ENCODE results near the gene TSN. TPM values are rescaled to one million over a fixed set of nuclear protein-coding genes. Genes with fewer than 3 reads are reported as not detected.

The TSN gene
- total and polyA plus RNA-seq, 10 of the 15 experiments (the other 5 are each of a cell fraction or from before 2014, with no cell fraction given) = 45.6 to 102 (median 59.2) TPM

- TF ChIP-seq, protein P1, sequence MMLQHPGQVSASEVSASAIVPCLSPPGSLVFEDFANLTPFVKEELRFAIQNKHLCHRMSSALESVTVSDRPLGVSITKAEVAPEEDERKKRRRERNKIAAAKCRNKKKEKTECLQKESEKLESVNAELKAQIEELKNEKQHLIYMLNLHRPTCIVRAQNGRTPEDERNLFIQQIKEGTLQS (IDR thresholded peaks at IDR 0.05; ENCODE audit: borderline replicate concordance, extremely low read depth, low read depth, low read length) = peak; percentile 81; the same call in 1 of the 2 replicates
- TF ChIP-seq, protein P2, sequence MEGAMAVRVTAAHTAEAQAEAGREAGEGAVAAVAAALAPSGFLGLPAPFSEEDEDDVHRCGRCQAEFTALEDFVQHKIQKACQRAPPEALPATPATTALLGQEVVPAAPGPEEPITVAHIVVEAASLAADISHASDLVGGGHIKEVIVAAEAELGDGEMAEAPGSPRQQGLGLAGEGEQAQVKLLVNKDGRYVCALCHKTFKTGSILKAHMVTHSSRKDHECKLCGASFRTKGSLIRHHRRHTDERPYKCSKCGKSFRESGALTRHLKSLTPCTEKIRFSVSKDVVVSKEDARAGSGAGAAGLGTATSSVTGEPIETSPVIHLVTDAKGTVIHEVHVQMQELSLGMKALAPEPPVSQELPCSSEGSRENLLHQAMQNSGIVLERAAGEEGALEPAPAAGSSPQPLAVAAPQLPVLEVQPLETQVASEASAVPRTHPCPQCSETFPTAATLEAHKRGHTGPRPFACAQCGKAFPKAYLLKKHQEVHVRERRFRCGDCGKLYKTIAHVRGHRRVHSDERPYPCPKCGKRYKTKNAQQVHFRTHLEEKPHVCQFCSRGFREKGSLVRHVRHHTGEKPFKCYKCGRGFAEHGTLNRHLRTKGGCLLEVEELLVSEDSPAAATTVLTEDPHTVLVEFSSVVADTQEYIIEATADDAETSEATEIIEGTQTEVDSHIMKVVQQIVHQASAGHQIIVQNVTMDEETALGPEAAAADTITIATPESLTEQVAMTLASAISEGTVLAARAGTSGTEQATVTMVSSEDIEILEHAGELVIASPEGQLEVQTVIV (IDR thresholded peaks at IDR 0.05; ENCODE audit: borderline replicate concordance, partially characterized antibody) = peak; percentile 72
- no peak for TF ChIP-seq BMI1 (IDR thresholded peaks at IDR 0.05; ENCODE audit: borderline replicate concordance)
- TF ChIP-seq PBX3 (IDR thresholded peaks at IDR 0.05; ENCODE audit: insufficient replicate concordance, low read depth, low read length) = no peak
- no peak for TF ChIP-seq ZSCAN29 (IDR thresholded peaks at IDR 0.05)
- peak; percentile 60; the same call in 1 of the 2 replicates for TF ChIP-seq MEF2A (IDR thresholded peaks at IDR 0.05; ENCODE audit: insufficient read depth, low read depth, low read length)
- TF ChIP-seq CTCF (IDR thresholded peaks at IDR 0.05 in 2 of 3, conservative IDR thresholded peaks at IDR 0.05 in 1 of 3; ENCODE audit: control insufficient read depth in 2 of 3, extremely low read depth in 1 of 3, insufficient read depth in 1 of 3, low read depth in 3 of 3, low read length in 3 of 3) = no peak
- TF ChIP-seq, protein P3, sequence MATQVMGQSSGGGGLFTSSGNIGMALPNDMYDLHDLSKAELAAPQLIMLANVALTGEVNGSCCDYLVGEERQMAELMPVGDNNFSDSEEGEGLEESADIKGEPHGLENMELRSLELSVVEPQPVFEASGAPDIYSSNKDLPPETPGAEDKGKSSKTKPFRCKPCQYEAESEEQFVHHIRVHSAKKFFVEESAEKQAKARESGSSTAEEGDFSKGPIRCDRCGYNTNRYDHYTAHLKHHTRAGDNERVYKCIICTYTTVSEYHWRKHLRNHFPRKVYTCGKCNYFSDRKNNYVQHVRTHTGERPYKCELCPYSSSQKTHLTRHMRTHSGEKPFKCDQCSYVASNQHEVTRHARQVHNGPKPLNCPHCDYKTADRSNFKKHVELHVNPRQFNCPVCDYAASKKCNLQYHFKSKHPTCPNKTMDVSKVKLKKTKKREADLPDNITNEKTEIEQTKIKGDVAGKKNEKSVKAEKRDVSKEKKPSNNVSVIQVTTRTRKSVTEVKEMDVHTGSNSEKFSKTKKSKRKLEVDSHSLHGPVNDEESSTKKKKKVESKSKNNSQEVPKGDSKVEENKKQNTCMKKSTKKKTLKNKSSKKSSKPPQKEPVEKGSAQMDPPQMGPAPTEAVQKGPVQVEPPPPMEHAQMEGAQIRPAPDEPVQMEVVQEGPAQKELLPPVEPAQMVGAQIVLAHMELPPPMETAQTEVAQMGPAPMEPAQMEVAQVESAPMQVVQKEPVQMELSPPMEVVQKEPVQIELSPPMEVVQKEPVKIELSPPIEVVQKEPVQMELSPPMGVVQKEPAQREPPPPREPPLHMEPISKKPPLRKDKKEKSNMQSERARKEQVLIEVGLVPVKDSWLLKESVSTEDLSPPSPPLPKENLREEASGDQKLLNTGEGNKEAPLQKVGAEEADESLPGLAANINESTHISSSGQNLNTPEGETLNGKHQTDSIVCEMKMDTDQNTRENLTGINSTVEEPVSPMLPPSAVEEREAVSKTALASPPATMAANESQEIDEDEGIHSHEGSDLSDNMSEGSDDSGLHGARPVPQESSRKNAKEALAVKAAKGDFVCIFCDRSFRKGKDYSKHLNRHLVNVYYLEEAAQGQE (IDR thresholded peaks at IDR 0.05; ENCODE audit: low read depth, low read length) = peak; percentile 30; the same call in 1 of the 2 replicates
- TF ChIP-seq RAD51 (IDR thresholded peaks at IDR 0.05) = peak; percentile 79; the same call in 1 of the 2 replicates
- no peak for TF ChIP-seq KDM1A (IDR thresholded peaks at IDR 0.05; ENCODE audit: borderline replicate concordance)
- no peak for TF ChIP-seq ZNF274 (IDR thresholded peaks at IDR 0.05; ENCODE audit: insufficient read depth, insufficient read length)
- TF ChIP-seq, protein P4, sequence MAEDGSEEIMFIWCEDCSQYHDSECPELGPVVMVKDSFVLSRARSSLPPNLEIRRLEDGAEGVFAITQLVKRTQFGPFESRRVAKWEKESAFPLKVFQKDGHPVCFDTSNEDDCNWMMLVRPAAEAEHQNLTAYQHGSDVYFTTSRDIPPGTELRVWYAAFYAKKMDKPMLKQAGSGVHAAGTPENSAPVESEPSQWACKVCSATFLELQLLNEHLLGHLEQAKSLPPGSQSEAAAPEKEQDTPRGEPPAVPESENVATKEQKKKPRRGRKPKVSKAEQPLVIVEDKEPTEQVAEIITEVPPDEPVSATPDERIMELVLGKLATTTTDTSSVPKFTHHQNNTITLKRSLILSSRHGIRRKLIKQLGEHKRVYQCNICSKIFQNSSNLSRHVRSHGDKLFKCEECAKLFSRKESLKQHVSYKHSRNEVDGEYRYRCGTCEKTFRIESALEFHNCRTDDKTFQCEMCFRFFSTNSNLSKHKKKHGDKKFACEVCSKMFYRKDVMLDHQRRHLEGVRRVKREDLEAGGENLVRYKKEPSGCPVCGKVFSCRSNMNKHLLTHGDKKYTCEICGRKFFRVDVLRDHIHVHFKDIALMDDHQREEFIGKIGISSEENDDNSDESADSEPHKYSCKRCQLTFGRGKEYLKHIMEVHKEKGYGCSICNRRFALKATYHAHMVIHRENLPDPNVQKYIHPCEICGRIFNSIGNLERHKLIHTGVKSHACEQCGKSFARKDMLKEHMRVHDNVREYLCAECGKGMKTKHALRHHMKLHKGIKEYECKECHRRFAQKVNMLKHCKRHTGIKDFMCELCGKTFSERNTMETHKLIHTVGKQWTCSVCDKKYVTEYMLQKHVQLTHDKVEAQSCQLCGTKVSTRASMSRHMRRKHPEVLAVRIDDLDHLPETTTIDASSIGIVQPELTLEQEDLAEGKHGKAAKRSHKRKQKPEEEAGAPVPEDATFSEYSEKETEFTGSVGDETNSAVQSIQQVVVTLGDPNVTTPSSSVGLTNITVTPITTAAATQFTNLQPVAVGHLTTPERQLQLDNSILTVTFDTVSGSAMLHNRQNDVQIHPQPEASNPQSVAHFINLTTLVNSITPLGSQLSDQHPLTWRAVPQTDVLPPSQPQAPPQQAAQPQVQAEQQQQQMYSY (CRISPR knock-in tag; IDR thresholded peaks at IDR 0.05) = no peak
- TF ChIP-seq GATAD2B (conservative IDR thresholded peaks at IDR 0.05; ENCODE audit: low read depth) = no peak
- peak; percentile 62 for TF ChIP-seq RUNX3 (IDR thresholded peaks at IDR 0.05; ENCODE audit: low read length)
These were observed at the start of gene TSN (continued) for GRCh38 chr2:121755237-121756111.
